Liver (tissue), 3 donors: ENCODE data around the gene AKR1C2.
"Not testable (repeated sequence)": the region's sequence is repeated elsewhere in the genome, so short reads cannot be mapped to it uniquely, and the experiment has no call there.

Experiments used
- HNF4G ChIP-seq: IDR thresholded peaks from 2 replicates; pipeline ENCODE4 v1.6.1; 2016; ENCODE audit warnings: antibody characterized with exemption
- TF ChIP-seq, protein P1 (sequence below): fragments of 150-350 bp; IDR thresholded peaks from 2 replicates; pipeline ENCODE4 v1.5.1; 2017; ENCODE audit warnings: improper control_type of control experiment, low read depth, low read length; ENCODE audit not compliant: missing input control
- donor health status: healthy.
- donor health status: healthy.

DNA sequence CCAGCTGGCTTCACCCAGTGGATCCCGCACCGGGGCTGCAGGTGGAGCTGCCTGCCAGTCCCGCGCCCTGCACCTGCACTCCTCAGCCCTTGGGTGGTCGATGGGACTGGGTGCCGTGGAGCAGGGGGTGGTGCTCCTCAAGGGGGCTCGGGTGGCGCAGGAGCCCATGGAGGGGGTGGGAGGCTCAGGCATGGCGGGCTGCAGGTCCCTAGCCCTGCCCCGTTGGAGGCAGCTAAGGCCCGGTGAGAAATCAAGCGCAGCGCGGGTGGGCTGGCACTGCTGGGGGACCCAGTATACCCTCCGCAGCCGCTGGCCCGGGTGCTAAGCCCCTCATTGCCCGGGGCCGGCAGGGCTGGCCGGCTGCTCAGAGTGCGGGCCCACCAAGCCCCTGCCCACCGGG, 28.8 kb upstream of the AKR1C2 start:
- TF ChIP-seq, protein P1, sequence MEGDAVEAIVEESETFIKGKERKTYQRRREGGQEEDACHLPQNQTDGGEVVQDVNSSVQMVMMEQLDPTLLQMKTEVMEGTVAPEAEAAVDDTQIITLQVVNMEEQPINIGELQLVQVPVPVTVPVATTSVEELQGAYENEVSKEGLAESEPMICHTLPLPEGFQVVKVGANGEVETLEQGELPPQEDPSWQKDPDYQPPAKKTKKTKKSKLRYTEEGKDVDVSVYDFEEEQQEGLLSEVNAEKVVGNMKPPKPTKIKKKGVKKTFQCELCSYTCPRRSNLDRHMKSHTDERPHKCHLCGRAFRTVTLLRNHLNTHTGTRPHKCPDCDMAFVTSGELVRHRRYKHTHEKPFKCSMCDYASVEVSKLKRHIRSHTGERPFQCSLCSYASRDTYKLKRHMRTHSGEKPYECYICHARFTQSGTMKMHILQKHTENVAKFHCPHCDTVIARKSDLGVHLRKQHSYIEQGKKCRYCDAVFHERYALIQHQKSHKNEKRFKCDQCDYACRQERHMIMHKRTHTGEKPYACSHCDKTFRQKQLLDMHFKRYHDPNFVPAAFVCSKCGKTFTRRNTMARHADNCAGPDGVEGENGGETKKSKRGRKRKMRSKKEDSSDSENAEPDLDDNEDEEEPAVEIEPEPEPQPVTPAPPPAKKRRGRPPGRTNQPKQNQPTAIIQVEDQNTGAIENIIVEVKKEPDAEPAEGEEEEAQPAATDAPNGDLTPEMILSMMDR = not testable (repeated sequence)
- not testable (repeated sequence) for TF ChIP-seq HNF4G
